A673 (cell line): ENCODE measurements around the gene RAB9B. TPM values are rescaled to one million over a fixed set of nuclear protein-coding genes. Genes with fewer than 3 reads are reported as not detected.

Experiments used
- Bru-seq: library from RNA; stranded (reverse); fragments of 400-500 nt; gene quantifications from one replicate; lab custom pipeline; 2021; lab: Mats Ljungman, UMichigan
- BruChase-seq, 2 experiments: library from RNA; stranded (reverse); fragments of 400-500 nt; gene quantifications; one replicate each; lab custom pipeline; 2021; lab: Mats Ljungman, UMichigan
- BruUV-seq: library from RNA; stranded (reverse); fragments of 400-500 nt; replicated peaks from 2 replicates; lab custom pipeline; 2021; lab: Mats Ljungman, UMichigan
- CTCF ChIA-PET: fragments of 300-600 bp; sonication (Branson Sonifier 250); formaldehyde crosslinking; loops from one replicate; lab custom pipeline; 2022; ENCODE audit warnings: antibody characterized with exemption; lab: Charles Lee
- POLR2A ChIA-PET: fragments of 300-600 bp; sonication (Branson Sonifier 250); formaldehyde crosslinking; loops from one replicate; lab custom pipeline; 2022; ENCODE audit warnings: antibody characterized with exemption; ENCODE audit not compliant: low non-redundant PET; lab: Charles Lee
- DNase-seq: peaks from one replicate; pipeline ENCODE4 v3.0.0-alpha.2; 2015; ENCODE audit warnings: low spot score
- H3K27ac ChIP-seq: fragments of 200-600 bp; sonication (generic); 2 replicates; pipeline ENCODE4 v1.5.1; 2016; ENCODE audit warnings: mixed run types, low read depth, mild to moderate bottlenecking, mixed read lengths, antibody characterized with exemption, low read length; ENCODE audit not compliant: poor library complexity, severe bottlenecking
- H3K27me3 ChIP-seq: fragments of 200-600 bp; sonication (generic); replicated peaks from 2 replicates; pipeline ENCODE4 v1.6.1; 2017; ENCODE audit warnings: mixed run types, low read depth, mild to moderate bottlenecking, mixed read lengths, antibody characterized with exemption, low read length; ENCODE audit not compliant: insufficient read depth, poor library complexity
- H3K36me3 ChIP-seq: fragments of 200-600 bp; sonication (generic); 2 replicates; pipeline ENCODE4 v1.6.1; 2016; ENCODE audit warnings: mixed run types, mild to moderate bottlenecking, mixed read lengths, antibody characterized with exemption, low read length; ENCODE audit not compliant: insufficient read depth, poor library complexity, severe bottlenecking
- H3K4me1 ChIP-seq: fragments of 200-600 bp; sonication (generic); 2 replicates; pipeline ENCODE4 v1.6.1; 2017; ENCODE audit warnings: mixed run types, mild to moderate bottlenecking, mixed read lengths, antibody characterized with exemption, low read length; ENCODE audit not compliant: insufficient read depth, poor library complexity, severe bottlenecking
- H3K4me3 ChIP-seq: fragments of 200-600 bp; sonication (generic); 2 replicates; pipeline ENCODE4 v1.5.1; 2016; ENCODE audit warnings: low read depth, mixed run types, mild to moderate bottlenecking, mixed read lengths, low read length; ENCODE audit not compliant: poor library complexity, severe bottlenecking
- H3K9me3 ChIP-seq: fragments of 200-600 bp; sonication (generic); 2 replicates; pipeline ENCODE4 v1.6.1; 2016; ENCODE audit warnings: mixed run types, low read depth, mild to moderate bottlenecking, mixed read lengths, antibody characterized with exemption, low read length; ENCODE audit not compliant: poor library complexity, severe bottlenecking
- EZH2 ChIP-seq: fragments of 200-600 bp; sonication (generic); IDR thresholded peaks from 2 replicates; pipeline ENCODE4 v1.6.1; 2017; ENCODE audit warnings: borderline replicate concordance, low read depth, mild to moderate bottlenecking, mixed read lengths, antibody characterized with exemption, low read length; ENCODE audit not compliant: poor library complexity, severe bottlenecking
- intact Hi-C: fragments of 100-400 bp; cut with micrococcal nuclease; formaldehyde crosslinking; loops from one replicate; pipeline ENCODE4 v1.10.0; 2022; ENCODE audit not compliant: unreplicated experiment
- long read RNA-seq: library from polyadenylated mRNA; stranded (forward); transcript quantifications from one replicate; pipeline ENCODE4 v2.0.0, GENCODE V29; 2022
- total RNA-seq: library from RNA; stranded (reverse); gene quantifications from 2 replicates; pipeline ENCODE4 v1.2.3, GENCODE V29; 2021
- TF ChIP-seq, protein P1 (sequence below): fragments of 300-800, 200-600 bp; sonication (generic); conservative IDR thresholded peaks from 2 replicates; pipeline ENCODE4 v1.5.1; 2017; ENCODE audit warnings: low read depth, mild to moderate bottlenecking, antibody characterized with exemption, low read length, moderate library complexity, mixed read lengths

Gene RAB9B, protein sequence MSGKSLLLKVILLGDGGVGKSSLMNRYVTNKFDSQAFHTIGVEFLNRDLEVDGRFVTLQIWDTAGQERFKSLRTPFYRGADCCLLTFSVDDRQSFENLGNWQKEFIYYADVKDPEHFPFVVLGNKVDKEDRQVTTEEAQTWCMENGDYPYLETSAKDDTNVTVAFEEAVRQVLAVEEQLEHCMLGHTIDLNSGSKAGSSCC
- total RNA-seq: 0.61 and 0.67 TPM in 2 replicates
- Bru-seq, nascent RNA: percentile 29 among the genes with signal in this experiment
- BruChase-seq, experiment 1, labeled RNA remaining after a 2-hour chase: percentile 45 among the genes with signal in this experiment
- percentile 43 among the genes with signal in this experiment for BruChase-seq, experiment 2, labeled RNA remaining after a 6-hour chase
- long read RNA-seq, partial matches to known transcripts: 0 of 2 reads
- long read RNA-seq, other reads (novel, unspliced or antisense): 0 of 2 reads

DNA sequence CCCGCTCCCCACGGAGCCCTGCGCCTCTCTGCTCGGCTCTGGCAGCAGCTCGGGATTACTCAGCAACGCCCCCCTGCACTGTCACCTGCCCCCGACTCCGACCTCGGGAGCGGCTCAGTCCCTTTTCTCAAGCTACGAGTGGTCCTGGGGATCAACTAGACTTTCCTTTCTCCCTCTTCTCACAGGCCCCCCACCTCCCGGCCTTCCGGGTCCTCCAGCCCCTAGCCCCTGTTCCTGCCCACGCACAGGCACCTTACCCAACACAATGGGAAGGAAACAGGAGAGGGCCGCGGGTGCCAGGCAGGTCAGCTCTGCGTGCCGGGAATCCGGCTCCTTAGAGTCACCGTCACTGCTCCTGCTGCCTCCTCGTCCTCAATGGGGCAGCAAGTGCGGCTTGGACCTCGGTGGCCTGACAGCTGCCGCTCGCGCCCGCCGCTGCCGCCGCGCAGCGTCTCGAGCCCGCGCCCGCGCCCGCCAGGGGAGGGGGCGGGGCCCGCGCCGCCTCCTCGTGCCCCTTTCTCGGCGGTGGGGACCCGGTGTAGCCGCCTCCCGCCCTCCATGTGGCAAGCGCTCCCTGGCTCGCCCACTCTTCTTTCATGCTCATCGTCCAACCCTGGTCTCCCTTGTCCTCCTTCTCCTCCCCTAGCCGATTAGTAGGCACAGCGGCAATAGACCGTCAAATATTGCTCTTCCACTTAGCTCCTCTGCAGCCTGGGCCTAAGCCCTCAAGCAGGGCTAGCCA, at the start of gene RAB9B:
Gene RAB9B, minus strand, starts transcription at position 455 of the 742 bp plus-strand sequence. CDS start 6,473 bp downstream, outside the sequence.
- no TSS peak for BruUV-seq
- H3K4me1 ChIP-seq: no peaks in the 10 kb centered on the region
- DNase-seq: peak; percentile 23
- CTCF ChIA-PET: interaction anchor here (0.5 kb wide), 1 partner anchor 372 kb away, joined by 3 read pairs; no protein-coding TSS in a partner anchor
- H3K27ac ChIP-seq: no peak within 1 kb of the TSS
- intact Hi-C loops: no loop called here
- no peaks in the 10 kb centered on the region for H3K36me3 ChIP-seq
- TF ChIP-seq, protein P1, sequence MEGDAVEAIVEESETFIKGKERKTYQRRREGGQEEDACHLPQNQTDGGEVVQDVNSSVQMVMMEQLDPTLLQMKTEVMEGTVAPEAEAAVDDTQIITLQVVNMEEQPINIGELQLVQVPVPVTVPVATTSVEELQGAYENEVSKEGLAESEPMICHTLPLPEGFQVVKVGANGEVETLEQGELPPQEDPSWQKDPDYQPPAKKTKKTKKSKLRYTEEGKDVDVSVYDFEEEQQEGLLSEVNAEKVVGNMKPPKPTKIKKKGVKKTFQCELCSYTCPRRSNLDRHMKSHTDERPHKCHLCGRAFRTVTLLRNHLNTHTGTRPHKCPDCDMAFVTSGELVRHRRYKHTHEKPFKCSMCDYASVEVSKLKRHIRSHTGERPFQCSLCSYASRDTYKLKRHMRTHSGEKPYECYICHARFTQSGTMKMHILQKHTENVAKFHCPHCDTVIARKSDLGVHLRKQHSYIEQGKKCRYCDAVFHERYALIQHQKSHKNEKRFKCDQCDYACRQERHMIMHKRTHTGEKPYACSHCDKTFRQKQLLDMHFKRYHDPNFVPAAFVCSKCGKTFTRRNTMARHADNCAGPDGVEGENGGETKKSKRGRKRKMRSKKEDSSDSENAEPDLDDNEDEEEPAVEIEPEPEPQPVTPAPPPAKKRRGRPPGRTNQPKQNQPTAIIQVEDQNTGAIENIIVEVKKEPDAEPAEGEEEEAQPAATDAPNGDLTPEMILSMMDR: no peak
- TF ChIP-seq EZH2: no peak
- peak within 1 kb of the TSS; percentile 52 for H3K4me3 ChIP-seq
- H3K9me3 ChIP-seq: no peaks in the 10 kb centered on the region
- peaks cover 13% of the 10 kb centered on the region for H3K27me3 ChIP-seq
- POLR2A ChIA-PET: no interaction called here

DNA sequence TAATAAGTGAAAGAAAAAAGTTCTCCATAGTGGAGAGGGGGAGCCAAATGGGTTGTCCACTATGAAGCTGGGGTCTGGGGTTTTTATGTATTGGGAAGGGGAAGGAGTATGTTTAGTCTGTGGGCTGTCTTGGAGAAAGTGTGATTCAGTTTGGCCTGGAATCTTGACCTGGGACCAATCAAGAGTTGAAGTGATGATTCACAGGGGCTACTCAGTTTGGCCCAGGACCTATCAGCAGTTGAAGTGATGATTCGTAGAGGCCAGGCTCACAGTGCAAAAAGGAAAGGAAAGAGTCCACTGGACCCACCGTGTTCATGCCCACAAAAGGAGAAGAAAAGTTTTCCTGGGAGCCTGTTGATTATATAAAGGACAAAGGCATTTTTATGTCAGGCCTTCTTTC, 47.3 kb upstream of the RAB9B start:
- Histone ChIP-seq H3K9me3 (no peaks in the 10 kb centered on the region), H3K27ac (no peak overlapping the region), H3K4me3 (no peak overlapping the region), H3K36me3 (no peaks in the 10 kb centered on the region), H3K27me3 (no peaks in the 10 kb centered on the region), H3K4me1 (no peaks in the 10 kb centered on the region)
- ChIA-PET POLR2A (no interaction called here), CTCF (no interaction called here)
- no TSS peak for BruUV-seq
- no peak for DNase-seq
- TF ChIP-seq, protein P1: no peak
- TF ChIP-seq EZH2: no peak
- intact Hi-C loops: no loop called here

DNA sequence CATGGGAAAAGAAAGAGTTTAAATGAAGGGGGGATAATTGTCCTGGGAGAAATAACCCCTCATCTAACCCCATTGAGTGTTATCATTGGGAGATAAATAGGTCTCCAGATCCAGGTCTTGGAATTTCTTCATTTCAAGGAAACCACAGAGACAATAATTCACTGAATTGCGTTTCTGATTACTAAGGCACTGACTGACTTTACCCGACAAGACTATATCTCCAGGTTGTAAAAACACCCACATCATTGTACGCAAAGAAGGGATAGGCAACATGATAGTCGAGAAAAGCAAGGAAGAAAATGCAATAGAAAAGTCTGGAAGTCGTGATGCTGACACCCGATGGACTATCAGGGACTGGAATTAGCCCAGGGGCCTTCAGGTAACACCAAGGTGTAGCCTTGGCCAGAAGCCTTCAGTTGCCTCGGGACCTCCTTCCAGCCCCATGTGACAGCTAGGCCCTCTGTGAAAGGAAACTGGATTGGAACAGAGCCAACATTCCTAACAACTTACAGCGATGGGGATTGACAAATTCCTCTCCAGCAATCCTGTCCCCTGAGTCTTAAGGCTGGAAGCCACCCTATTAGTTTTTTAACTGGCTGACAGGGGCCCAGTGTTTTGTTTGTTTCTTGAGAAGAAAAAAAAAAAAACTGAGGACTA, 46.5 kb upstream of the RAB9B start:
- Histone ChIP-seq H3K36me3 (no peaks in the 10 kb centered on the region), H3K27ac (no peak overlapping the region), H3K9me3 (no peaks in the 10 kb centered on the region), H3K4me1 (no peaks in the 10 kb centered on the region), H3K27me3 (no peaks in the 10 kb centered on the region), H3K4me3 (no peak overlapping the region)
- no peak for TF ChIP-seq EZH2
- TF ChIP-seq, protein P1: no peak
- POLR2A ChIA-PET: no interaction called here
- no TSS peak for BruUV-seq
- intact Hi-C loops: no loop called here
- CTCF ChIA-PET: no interaction called here
- peak; percentile 52 for DNase-seq
